Adrenal gland (tissue), 12 donors: ENCODE results near the gene RNASE13. TPM values are rescaled to one million over a fixed set of nuclear protein-coding genes. Genes with fewer than 3 reads are reported as not detected.
A peak's percentile ranks its signal among the peaks of the same experiment; 100 is the strongest.

Experiments
- DNase-seq, 7 donors: peaks; one replicate each; pipeline ENCODE4 v3.0.0-alpha.2; 2019 to 2020
- H3K27ac ChIP-seq, 5 donors: fragments of 200-600 bp; sonication (generic) in 4 of 5; 1 replicate in 3 of 5; 2 replicates in 2 of 5; pipeline versions ENCODE4 v1.5.1 to v1.8.0; 2016 to 2020; ENCODE audit warnings: mild to moderate bottlenecking in 1 of 5
- H3K27me3 ChIP-seq: fragments of 200-600 bp; 2 replicates; pipeline ENCODE4 v1.8.0; 2021
- H3K36me3 ChIP-seq, 2 donors: fragments of 200-600 bp; replicated peaks in 1 of 2; 1 replicate in 1 of 2; 2 replicates in 1 of 2; pipeline versions ENCODE4 v1.5.1 to v1.8.0; 2018 to 2022
- H3K4me1 ChIP-seq, 2 donors: fragments of 200-600 bp; replicated peaks in 1 of 2; 1 replicate in 1 of 2; 2 replicates in 1 of 2; pipeline versions ENCODE4 v1.5.1 to v1.8.0; 2018 to 2021
- H3K4me3 ChIP-seq, 4 donors: fragments of 200-600 bp; sonication (generic) in 3 of 4; one replicate each; pipeline ENCODE4 v1.5.1; 2016 to 2018
- H3K9me3 ChIP-seq, 3 donors: fragments of 200-600 bp; sonication (generic) in 1 of 3; replicated peaks in 1 of 3; 1 replicate in 2 of 3; 2 replicates in 1 of 3; pipeline versions ENCODE4 v1.5.1 to v1.8.0; 2016 to 2021
- POLR2A ChIP-seq, 2 donors: fragments of 450-650 bp; IDR thresholded peaks; one replicate each; pipeline ENCODE4 v1.6.1; 2017; ENCODE audit warnings: antibody characterized with exemption in 2 of 2, mild to moderate bottlenecking in 2 of 2, moderate library complexity in 1 of 2
- WGBS, 4 donors: extraction: QIAGEN DNeasy Blood & Tissue Kit in 2 of 4; methylation state at CpG; one replicate each; pipeline versions ENCODE4 v1.1.5 to v1.1.7; 2013 to 2017; 5-methylcytosine and 5-hydroxymethylcytosine counted together
- intact Hi-C, 2 donors: fragments of 100-400 bp; cut with DNase I; formaldehyde crosslinking; loops; one replicate each; pipeline versions ENCODE4 v1.14.1 to v1.15.0; 2022 to 2023
- polyA plus RNA-seq, 3 donors: library from polyadenylated mRNA; stranded (reverse); fragments of 200-250 nt in 2 of 3; fragments of 350-450 nt in 1 of 3; fragmentation: Illumina TruSeq in 1 of 3; extraction: RNeasy Lipid Tissue Mini Kit (QIAGEN cat#74804) in 1 of 3; gene quantifications; one replicate each; pipeline ENCODE4 v1.2.3, GENCODE V29; 2013 to 2014
- total RNA-seq, 9 donors: library from RNA; depleted of rRNA in 4 of 9; stranded (reverse); fragments of >200 nt in 4 of 9; fragments of 120-200 nt in 1 of 9; fragmentation: NEBNext Ultra II Directional in 1 of 9; extraction: Animal tissue kit (Norgen Biotek cat#: 25700) in 1 of 9; gene quantifications; one replicate each; pipeline versions ENCODE4 v1.1.0 to v1.2.4, GENCODE V29; 2013 to 2023
- TF ChIP-seq, protein P1 (sequence below), 6 experiments: fragments of 450-650 bp in 4 of 6; fragments of 200-600 bp in 2 of 6; sonication (generic) in 1 of 6; IDR thresholded peaks; 1 replicate in 5 of 6; 2 replicates in 1 of 6; pipeline versions ENCODE4 v1.5.1 to v1.8.0; 2016 to 2021; ENCODE audit warnings: antibody characterized with exemption in 6 of 6, mild to moderate bottlenecking in 2 of 6, moderate library complexity in 1 of 6
- donor health status: healthy with polysubstance abuse.
- donor health status: Bipolar disorder and iron deficiency.
- donor health status: DM: yes; HTN: yes; CAD: no.
- donor health status: DM: no; HTN: no; CAD: no.
- donor health status: DM: no; HTN: no; CAD: no.
- donor health status: DM: yes; HTN: yes; CAD: no.

Gene RNASE13
- total and polyA plus RNA-seq, 12 donors = 0.03 to 0.27 TPM; not detected in 10

DNA sequence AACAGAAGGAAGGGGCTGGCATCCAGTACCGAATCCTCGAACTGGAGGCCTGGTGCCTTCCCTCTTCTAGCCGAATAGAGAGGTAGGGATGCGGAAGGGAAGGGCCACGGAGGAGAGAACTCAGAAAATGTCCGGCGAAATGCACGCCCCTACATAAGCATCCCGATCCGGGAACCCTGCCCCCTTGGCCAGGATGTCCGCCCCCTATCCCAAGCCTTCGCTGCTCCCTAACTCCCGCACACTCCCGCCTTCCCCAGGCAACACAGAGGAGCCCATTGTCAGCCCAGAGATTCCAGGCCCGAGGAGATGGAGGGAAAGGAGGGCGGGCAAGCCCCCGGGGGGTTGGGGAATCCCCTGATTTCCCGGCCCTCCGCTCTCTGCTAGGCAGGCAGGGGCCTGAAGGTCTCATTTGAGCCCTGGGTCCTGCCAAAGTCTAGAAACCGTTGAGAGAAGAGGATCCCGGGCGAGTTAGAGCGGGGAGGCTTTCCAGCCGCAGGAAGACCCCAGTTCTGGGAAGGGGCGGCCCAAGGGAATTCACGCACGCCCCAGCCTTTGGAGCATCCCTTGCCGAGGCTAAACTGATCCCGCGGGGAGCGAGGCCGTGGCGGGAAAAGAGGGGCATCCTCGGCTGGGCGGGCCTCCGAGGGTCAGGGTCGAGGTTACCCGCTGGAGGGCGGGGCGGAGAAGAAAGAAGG lies 34.9 kb upstream of the RNASE13 start:
- Histone ChIP-seq H3K27ac (peak overlapping the region in 4 of 5 donors; percentile 19 to 93 (median 88)), H3K36me3 (peaks cover 0 to 17% of the 10 kb centered on the region in 2 donors), H3K27me3 (no peaks in the 10 kb centered on the region), H3K4me3 (peak overlapping the region in 2 of 4 donors; percentile 67 to 88), H3K9me3 (no peaks in the 10 kb centered on the region), H3K4me1 (peaks cover 25 to 29% of the 10 kb centered on the region in 2 donors)
- peak in 2 of 7 donors; percentile 35 to 36 for DNase-seq
- WGBS, 4 donors = 10 to 20% (median 16%) methylated on average over 21 to 40 of the region's 40 CpGs
- intact Hi-C loops = loop anchor here in 1 of 2 donors (2.0 kb wide), 1 partner anchor 23 kb away; no protein-coding TSS in a partner anchor
- TF ChIP-seq, protein P1, sequence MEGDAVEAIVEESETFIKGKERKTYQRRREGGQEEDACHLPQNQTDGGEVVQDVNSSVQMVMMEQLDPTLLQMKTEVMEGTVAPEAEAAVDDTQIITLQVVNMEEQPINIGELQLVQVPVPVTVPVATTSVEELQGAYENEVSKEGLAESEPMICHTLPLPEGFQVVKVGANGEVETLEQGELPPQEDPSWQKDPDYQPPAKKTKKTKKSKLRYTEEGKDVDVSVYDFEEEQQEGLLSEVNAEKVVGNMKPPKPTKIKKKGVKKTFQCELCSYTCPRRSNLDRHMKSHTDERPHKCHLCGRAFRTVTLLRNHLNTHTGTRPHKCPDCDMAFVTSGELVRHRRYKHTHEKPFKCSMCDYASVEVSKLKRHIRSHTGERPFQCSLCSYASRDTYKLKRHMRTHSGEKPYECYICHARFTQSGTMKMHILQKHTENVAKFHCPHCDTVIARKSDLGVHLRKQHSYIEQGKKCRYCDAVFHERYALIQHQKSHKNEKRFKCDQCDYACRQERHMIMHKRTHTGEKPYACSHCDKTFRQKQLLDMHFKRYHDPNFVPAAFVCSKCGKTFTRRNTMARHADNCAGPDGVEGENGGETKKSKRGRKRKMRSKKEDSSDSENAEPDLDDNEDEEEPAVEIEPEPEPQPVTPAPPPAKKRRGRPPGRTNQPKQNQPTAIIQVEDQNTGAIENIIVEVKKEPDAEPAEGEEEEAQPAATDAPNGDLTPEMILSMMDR (IDR thresholded peaks at IDR 0.05) = no peak
- TF ChIP-seq POLR2A (IDR thresholded peaks at IDR 0.05) = no peak

GRCh38 chr14:21068521-21069387 lies 34.1 kb upstream of the RNASE13 start:
- WGBS, 4 donors = 41 to 62% (median 47%) methylated on average over 38 to 45 of the region's 45 CpGs

DNA sequence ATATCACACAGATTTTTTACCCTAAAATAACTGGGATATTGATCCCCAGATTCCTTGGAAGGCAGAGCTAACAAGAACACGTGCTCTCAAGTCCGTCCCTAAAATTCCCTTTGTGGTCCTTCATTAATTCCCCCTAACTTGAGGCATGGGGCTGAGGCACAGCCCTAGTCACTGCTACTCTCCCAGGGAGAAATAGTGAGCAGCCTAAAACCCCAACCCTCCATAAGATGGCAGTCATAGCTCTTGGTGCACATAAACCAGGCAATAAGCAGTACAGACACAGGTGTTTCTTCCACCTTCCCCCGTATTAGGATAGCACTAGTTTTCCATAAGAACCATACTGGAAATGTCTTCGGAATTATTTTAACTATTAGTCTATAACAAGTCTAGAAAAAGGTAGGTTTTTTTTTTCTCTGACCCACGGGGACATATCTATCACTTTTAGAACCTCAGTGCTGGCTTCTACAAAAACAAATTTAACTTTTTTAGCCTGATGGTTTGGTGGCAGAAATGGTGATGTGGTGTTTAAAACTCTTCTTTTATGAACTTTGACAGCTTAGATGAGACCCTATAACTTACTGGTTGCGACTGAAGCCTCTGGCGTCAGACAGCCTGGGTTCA lies 32.4 kb upstream of the RNASE13 start:
- no peak overlapping the region for H3K27ac ChIP-seq
- H3K36me3 ChIP-seq = no peaks in the 10 kb centered on the region
- peaks cover 24 to 28% of the 10 kb centered on the region in 2 donors for H3K4me1 ChIP-seq
- H3K9me3 ChIP-seq = no peaks in the 10 kb centered on the region
- 80 to 81% (median 80%) methylated on average over 7 of the region's 7 CpGs for WGBS, 4 donors
- intact Hi-C loops = no loop called here
- no peak for TF ChIP-seq POLR2A (IDR thresholded peaks at IDR 0.05)
- TF ChIP-seq, protein P1 (IDR thresholded peaks at IDR 0.05) = no peak
- no peak for DNase-seq
- H3K4me3 ChIP-seq = no peak overlapping the region
- no peaks in the 10 kb centered on the region for H3K27me3 ChIP-seq

More at GRCh38 chr14:21068521-21069387, 34.1 kb upstream of the RNASE13 start:
- peak overlapping the region in 1 of 4 donors; percentile 88 for H3K4me3 ChIP-seq
- peaks cover 25 to 31% of the 10 kb centered on the region in 2 donors for H3K4me1 ChIP-seq
- peaks cover 0 to 9% of the 10 kb centered on the region in 2 donors for H3K36me3 ChIP-seq
- peak overlapping the region in 3 of 5 donors; percentile 85 to 93 (median 90) for H3K27ac ChIP-seq
- TF ChIP-seq, protein P1 (IDR thresholded peaks at IDR 0.05) = peak; percentile 17 to 66 (median 54)
- no peak for TF ChIP-seq POLR2A (IDR thresholded peaks at IDR 0.05)
- intact Hi-C loops = loop anchor here in 1 of 2 donors (2.0 kb wide), 1 partner anchor 22 kb away; no protein-coding TSS in a partner anchor
- peak in 4 of 7 donors; percentile 20 to 73 (median 46) for DNase-seq
- H3K9me3 ChIP-seq = no peaks in the 10 kb centered on the region
- H3K27me3 ChIP-seq = no peaks in the 10 kb centered on the region
